ENCODE data around the gene ACACA.

Gene ACACA

DNA sequence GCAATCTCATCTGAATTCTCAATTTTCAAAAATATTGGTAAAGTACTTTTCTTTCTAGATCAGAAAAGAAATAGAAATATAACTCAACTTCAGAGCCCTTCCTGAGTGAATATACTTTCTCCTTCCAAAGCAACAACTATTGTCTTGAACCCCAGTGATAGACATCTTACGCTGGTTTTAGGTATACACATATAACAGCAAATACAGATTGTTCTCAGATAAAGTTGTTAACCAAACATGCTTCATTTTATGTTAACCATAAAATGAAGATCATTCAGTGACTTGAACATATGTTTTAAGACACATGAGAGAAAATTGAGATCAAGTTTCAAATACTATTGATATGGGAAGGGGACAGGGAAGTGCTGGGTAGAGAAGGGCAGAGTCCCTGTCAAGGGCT, 84.5 kb downstream of the ACACA start:
- in situ Hi-C loops (cut with HindIII; ENCODE audit: low pct_unique_long_range_greater_than_20kb, low sequenced_read_pairs) = no loop called here
- peak in 1 of 2 experiments; percentile 51 for DNase-seq (ENCODE audit: low read depth in 1 of 2, low spot score in 1 of 2)
- no peak; the same call in 1 of the 2 replicates for TF ChIP-seq JUND (IDR thresholded peaks at IDR 0.05; ENCODE audit: low read depth)

DNA sequence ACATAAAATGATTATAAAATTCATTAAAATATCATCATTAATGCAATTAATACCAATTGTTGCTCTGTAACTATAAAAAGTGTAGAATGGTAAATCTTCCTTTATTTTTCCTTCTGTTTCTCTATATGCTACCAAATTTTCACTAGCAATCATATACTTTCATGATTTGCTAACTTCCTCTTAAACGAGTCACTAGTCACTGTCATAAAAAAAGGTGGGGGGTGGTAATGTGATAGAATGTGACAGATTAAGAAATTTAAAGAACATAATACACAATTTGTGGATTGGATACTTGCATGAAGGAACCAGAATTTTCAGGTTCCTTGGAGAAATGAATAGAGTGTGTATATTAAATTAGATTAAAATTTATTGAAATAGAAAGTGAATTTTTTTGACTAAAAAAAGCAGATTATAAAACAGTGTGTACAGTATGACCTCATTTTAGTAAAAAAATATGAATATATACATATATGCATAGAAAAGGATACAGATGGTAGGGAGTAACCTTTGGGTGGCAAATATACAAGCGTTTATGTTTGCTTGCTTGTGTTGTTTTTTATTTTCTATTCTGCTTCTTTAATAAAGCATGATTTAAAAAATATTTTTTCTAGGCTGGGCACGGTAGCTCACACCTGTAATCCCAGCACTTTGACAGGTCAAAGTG, 87.6 kb downstream of the ACACA start:
- in situ Hi-C loops (cut with HindIII; ENCODE audit: low pct_unique_long_range_greater_than_20kb, low sequenced_read_pairs) = no loop called here

DNA sequence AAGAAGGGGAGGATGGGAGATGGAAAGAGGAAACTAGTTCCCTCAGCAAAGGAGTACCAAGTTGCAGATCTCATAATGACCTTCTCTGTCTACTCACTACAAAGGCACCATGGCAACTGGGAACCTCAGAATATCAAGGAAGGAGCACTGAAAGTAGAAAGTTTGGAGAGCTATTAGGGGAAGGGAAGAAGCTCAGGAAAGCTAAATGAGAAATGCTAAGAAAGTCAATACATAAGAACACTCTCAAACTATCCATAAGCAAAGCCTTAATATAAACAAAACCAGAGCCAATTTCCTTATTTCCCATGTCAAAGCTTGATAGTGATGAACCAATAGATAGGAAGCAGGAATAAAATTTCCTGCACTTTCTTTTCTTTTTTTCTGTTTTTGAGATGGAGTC, 88.8 kb downstream of the ACACA start:
- no peak for TF ChIP-seq JUND (IDR thresholded peaks at IDR 0.05; ENCODE audit: low read depth)
- DNase-seq (ENCODE audit: low read depth in 1 of 2, low spot score in 1 of 2) = no peak
- in situ Hi-C loops (cut with HindIII; ENCODE audit: low pct_unique_long_range_greater_than_20kb, low sequenced_read_pairs) = no loop called here

More for the DNA sequence above, 87.6 kb downstream of the ACACA start:
- no peak for DNase-seq (ENCODE audit: low read depth in 1 of 2, low spot score in 1 of 2)
- no peak for TF ChIP-seq JUND (IDR thresholded peaks at IDR 0.05; ENCODE audit: low read depth)

DNA sequence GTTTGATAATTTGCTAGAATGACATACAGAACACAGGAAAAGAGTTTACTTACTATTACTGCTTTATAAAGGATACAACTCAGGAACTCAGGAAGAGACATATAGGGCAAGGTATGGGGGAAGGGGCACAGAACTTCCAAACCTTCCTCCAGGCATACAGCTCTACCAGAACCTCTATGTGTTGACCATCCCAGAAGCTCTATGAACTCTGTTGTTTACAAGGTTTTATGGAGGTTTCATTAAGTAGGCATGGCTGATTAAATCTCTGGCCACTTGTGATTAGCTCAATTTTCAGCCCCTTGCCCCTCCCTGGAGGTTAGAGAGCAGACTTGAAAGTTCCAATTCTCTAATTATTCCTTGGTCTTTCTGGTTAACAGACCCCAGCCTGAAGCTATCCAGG, 91.0 kb downstream of the ACACA start:
- in situ Hi-C loops (cut with HindIII; ENCODE audit: low pct_unique_long_range_greater_than_20kb, low sequenced_read_pairs) = no loop called here
- no peak for DNase-seq (ENCODE audit: low read depth in 1 of 2, low spot score in 1 of 2)
- TF ChIP-seq JUND (IDR thresholded peaks at IDR 0.05; ENCODE audit: low read depth) = no peak

DNA sequence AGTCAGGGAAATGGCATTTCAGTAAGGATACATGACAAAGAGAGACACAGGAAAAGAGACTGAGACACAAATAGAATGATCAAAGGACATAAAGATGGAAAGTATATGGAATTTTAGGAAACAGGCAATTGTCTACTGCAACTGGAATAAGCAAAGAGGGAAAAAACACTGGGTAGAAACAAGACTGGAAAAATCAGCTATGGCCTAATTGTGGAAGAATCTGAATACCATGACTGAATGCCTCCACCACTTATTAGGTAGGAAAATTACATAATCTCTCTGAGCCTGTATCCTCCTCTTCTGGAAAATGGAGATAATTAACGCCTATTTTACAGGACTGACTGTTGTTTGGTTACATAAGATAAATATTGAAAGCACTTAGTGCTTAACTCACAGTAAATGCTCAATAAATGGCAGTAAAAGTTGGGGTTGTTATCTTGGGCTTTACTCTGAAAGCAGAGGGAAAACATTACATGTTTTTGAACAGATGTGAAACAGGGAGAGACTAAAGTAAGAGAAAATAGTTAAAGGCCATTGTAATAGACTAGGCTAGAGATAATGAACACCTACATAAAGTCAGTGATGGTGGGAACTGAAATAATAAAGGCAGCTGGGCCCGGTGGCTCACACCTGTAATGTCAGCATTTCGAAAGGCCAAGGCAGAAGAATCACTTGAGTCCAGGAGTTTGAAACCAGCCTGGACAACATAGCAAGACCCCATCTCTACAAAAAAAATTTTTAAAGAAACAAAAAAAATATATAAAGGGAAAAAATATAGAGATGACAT, 94.3 kb downstream of the ACACA start:
- in situ Hi-C loops (cut with HindIII; ENCODE audit: low pct_unique_long_range_greater_than_20kb, low sequenced_read_pairs) = no loop called here
- no peak for TF ChIP-seq JUND (IDR thresholded peaks at IDR 0.05; ENCODE audit: low read depth)
- DNase-seq (ENCODE audit: low read depth in 1 of 2, low spot score in 1 of 2) = no peak

DNA sequence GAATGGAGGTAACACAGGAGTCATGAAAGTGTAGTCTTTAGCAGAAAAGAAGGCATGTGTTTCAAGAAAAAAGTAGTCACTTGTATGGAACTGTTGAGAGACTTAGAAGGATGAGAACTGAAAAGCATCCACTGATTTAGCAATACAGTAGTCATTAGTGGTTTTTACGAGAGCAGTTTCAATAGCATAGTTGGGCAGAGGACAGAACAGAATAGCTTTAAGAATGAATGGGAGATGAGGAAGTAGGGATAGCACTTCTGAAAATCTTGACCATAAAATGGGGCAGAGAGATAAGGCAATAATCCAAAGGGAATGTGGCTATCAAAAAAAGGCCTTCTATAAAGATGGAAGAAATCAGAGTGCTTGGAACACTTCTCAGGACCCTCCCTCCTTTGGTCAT, 95.7 kb downstream of the ACACA start:
- DNase-seq (ENCODE audit: low read depth in 1 of 2, low spot score in 1 of 2) = no peak
- TF ChIP-seq JUND (IDR thresholded peaks at IDR 0.05; ENCODE audit: low read depth) = no peak
- in situ Hi-C loops (cut with HindIII; ENCODE audit: low pct_unique_long_range_greater_than_20kb, low sequenced_read_pairs) = no loop called here

DNA sequence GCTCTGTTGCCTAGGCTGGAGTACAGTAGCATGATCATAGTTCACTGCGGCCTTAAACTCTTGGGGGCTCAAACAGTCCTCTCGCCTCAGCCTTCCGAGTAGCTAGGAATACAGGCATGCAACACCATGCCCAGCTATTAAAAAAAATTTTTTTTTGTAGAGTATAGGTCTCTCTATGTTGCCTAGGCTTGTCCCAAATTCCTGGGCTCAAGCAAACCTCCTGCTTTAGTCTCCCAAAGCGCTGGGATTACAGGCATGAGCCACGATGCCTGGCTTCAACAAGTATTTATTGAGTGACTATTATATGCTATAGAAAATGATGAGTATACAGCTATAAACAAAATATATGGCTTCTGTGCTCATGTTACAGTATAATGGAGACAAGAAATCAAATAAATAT, 97.6 kb downstream of the ACACA start:
- in situ Hi-C loops (cut with HindIII; ENCODE audit: low pct_unique_long_range_greater_than_20kb, low sequenced_read_pairs) = no loop called here
- DNase-seq (ENCODE audit: low read depth in 1 of 2, low spot score in 1 of 2) = no peak
- no peak for TF ChIP-seq JUND (IDR thresholded peaks at IDR 0.05; ENCODE audit: low read depth)

DNA sequence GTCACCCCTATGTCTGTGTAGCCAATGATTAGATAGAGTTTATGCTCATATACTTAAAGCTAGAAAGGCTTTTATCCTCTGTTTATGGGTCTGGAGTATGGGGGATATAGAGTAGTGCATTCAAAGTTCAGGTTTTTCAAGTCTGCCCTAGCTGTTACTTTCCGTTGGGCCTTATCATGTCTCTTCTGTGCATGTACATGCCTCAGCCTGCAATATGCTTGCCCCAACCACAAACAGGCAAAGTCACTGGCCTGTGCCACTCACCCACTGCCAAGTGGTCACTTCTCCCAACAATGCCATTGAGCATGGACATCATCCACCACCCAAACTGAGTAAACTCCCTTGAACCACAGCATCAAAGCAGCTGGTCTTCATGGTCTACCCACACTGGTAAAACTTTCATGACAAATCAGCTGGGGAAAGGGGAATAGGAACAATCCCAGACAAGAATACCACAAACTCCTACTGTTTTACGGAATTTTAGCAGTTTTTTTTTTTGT, 101.2 kb downstream of the ACACA start:
- TF ChIP-seq JUND (IDR thresholded peaks at IDR 0.05; ENCODE audit: low read depth) = no peak
- DNase-seq (ENCODE audit: low read depth in 1 of 2, low spot score in 1 of 2) = peak in 1 of 2 experiments; percentile 18
- in situ Hi-C loops (cut with HindIII; ENCODE audit: low pct_unique_long_range_greater_than_20kb, low sequenced_read_pairs) = no loop called here

DNA sequence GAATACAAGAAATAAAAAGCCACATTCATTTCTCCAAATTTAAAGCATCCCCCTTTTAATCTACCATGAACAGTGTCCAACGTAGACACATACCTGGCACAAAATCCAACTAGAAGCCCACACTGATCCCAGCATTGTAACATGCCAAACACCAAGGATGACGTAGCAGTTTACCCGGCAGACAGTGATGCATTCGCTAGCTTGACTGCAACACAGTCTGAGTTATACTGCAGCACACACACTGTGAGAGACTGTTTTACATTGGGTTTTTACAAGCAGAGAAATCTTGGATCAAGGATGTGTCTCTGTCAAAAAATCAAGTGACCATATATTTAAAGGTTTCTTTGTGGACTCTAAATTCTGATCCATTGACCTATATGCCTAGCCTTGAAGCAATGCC, 105.3 kb downstream of the ACACA start:
- TF ChIP-seq JUND (IDR thresholded peaks at IDR 0.05; ENCODE audit: low read depth) = no peak
- in situ Hi-C loops (cut with HindIII; ENCODE audit: low pct_unique_long_range_greater_than_20kb, low sequenced_read_pairs) = no loop called here

DNA sequence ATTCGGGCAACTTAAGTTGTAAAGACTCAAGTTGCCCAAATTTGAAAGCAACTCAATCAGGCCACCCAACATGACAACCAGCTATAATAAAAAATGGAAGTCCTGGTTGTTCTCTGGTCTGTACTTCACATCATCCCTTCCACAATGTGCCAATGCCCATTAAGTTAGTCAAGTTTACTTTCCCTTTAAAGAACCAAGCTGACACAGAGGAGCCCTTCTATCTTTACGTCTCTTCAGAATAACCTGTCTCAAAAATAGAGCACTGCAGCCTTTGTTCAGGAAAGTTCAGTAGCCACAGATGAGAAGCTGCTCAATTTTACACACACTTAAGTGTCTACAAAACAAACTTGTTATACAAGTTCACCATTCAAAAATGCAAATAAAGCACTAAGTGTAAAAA, 106.0 kb downstream of the ACACA start:
- peak in 1 of 2 experiments; percentile 44 for DNase-seq (ENCODE audit: low read depth in 1 of 2, low spot score in 1 of 2)
- in situ Hi-C loops (cut with HindIII; ENCODE audit: low pct_unique_long_range_greater_than_20kb, low sequenced_read_pairs) = no loop called here
- TF ChIP-seq JUND (IDR thresholded peaks at IDR 0.05; ENCODE audit: low read depth) = no peak

More for the DNA sequence above, 105.3 kb downstream of the ACACA start:
- DNase-seq (ENCODE audit: low read depth in 1 of 2, low spot score in 1 of 2) = peak; percentile 34 to 58

DNA sequence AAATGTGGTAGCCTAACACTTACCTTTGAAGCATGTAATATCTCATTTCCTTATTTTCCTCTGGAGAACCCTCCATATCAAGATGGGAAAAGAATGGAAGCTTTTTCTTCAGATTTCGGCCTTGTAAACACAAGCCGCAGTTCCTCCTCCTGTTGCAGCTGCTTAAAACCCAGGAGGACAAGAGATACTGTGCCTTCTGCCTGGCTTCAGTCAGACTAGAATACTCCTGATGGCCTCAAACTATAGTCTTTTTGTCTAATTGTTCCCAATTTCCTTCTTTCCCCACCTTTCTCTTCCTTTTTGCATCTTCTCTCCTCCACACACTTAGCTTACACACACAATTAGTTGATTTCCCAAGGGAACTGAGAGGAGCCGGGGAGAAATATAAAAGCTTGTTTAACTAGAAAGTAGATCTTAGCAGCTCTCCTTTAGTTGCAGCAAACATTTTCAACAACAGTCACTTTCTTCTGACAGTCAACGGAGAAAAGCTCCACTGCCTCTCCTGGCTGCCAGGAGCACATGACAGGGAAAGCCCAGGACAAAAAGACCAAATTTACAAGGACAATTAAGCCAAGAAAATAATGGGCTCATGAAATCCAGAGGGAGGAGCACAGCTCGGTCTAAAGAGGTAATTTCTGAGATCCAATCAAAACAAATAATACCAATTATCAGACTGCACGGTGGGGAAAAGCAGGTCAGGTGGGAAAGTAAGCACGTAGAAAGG, 107.2 kb downstream of the ACACA start:
- DNase-seq (ENCODE audit: low read depth in 1 of 2, low spot score in 1 of 2) = no peak
- TF ChIP-seq JUND (IDR thresholded peaks at IDR 0.05; ENCODE audit: low read depth) = no peak
- in situ Hi-C loops (cut with HindIII; ENCODE audit: low pct_unique_long_range_greater_than_20kb, low sequenced_read_pairs) = no loop called here

DNA sequence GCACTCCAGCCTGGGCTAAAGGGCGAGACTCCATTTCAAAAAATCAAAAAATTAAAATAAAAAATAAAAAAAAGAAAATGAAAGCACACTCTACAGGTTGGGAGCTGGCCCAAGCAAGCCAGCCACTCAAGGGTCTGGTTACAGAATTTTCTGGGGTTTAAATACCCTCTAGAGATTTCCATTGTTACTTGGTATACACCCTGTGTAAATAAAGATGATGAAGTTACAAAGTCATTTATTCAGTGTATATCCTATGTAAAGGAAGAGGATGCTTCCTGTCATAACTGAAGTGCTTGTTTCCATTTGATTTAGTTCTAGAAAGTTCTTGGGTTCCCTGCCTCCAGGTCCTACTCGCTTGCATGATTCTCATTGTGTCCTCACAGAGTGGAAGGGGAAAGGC, 110.7 kb downstream of the ACACA start:
- in situ Hi-C loops (cut with HindIII; ENCODE audit: low pct_unique_long_range_greater_than_20kb, low sequenced_read_pairs) = no loop called here
- DNase-seq (ENCODE audit: low read depth in 1 of 2, low spot score in 1 of 2) = no peak
- no peak for TF ChIP-seq JUND (IDR thresholded peaks at IDR 0.05; ENCODE audit: low read depth)

DNA sequence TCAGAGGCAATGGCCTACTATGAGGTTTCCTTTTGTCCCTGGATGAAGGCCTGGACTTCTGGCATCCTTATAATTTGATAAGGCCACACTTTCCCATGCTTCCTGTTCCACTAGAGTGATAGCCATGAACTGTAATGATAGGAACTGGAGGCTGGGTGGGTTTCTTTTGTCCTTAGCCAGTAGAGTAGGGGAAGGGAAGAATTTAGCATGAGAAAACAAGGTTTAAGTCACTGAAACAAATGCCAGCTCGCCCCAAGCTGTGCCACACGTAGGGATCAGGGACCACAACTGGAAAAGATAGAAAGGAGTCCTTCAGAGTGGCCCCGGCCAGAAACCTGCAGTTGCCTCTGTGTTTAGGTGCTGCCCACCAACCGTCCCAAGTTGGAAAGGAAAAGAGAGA, 111.7 kb downstream of the ACACA start:
- DNase-seq (ENCODE audit: low read depth in 1 of 2, low spot score in 1 of 2) = no peak
- in situ Hi-C loops (cut with HindIII; ENCODE audit: low pct_unique_long_range_greater_than_20kb, low sequenced_read_pairs) = no loop called here
- no peak for TF ChIP-seq JUND (IDR thresholded peaks at IDR 0.05; ENCODE audit: low read depth)
